SK-N-SH (cell line): ENCODE data around the gene SPTLC1. TPM values are rescaled to one million over a fixed set of nuclear protein-coding genes. Genes with fewer than 3 reads are reported as not detected.

Experiments used
- CTCF ChIA-PET: fragments of 300-600, 350-600 bp; formaldehyde crosslinking; extraction: SDS; loops from one replicate; lab custom pipeline; 2021; lab: Yijun Ruan, JAX
- POLR2A ChIA-PET: fragments of 350-600 bp; sonication (Branson Sonifier 250); formaldehyde crosslinking; extraction: SDS; loops from one replicate; lab custom pipeline; 2020; ENCODE audit warnings: antibody characterized with exemption, inconsistent platforms; lab: Yijun Ruan, JAX
- DNase-seq: peaks from one replicate; pipeline ENCODE4 v3.0.0; 2012
- H2AFZ ChIP-seq: fragments of 200-600 bp; sonication (generic); 2 replicates; pipeline ENCODE4 v1.8.1; 2016; ENCODE audit warnings: antibody characterized with exemption, mild to moderate bottlenecking, low read depth
- H3F3A ChIP-seq: fragments of 200-600 bp; sonication (generic); replicated peaks from 2 replicates; pipeline ENCODE3; 2016; ENCODE audit warnings: antibody characterized with exemption, mild to moderate bottlenecking; ENCODE audit not compliant: insufficient read depth
- H3K27ac ChIP-seq, 2 experiments: fragments of 200-500 bp in 1 of 2; fragments of 200-600 bp in 1 of 2; sonication (Bioruptor generic) in 1 of 2; sonication (generic), shearing (Covaris generic) in 1 of 2; 2 replicates each; pipeline versions ENCODE4 v1.5.1 to v1.6.1; 2014 to 2016; ENCODE audit warnings: low read depth in 2 of 2, inconsistent platforms in 1 of 2, low read length in 1 of 2, mild to moderate bottlenecking in 1 of 2, mixed read lengths in 1 of 2
- H3K27me3 ChIP-seq: fragments of 200-600 bp; sonication (generic), shearing (Covaris generic); 2 replicates; pipeline ENCODE4 v1.6.1; 2016; ENCODE audit warnings: mixed run types; ENCODE audit not compliant: insufficient read depth
- H3K36me3 ChIP-seq, 2 experiments: fragments of 200-500 bp in 1 of 2; fragments of 200-600 bp in 1 of 2; sonication (Bioruptor generic) in 1 of 2; sonication (generic) in 1 of 2; replicated peaks in 1 of 2; 2 replicates each; pipeline versions ENCODE3 to v1.5.1; 2014 to 2016; ENCODE audit warnings: low read length in 1 of 2, mild to moderate bottlenecking in 1 of 2; ENCODE audit not compliant: insufficient read depth in 2 of 2, control insufficient read depth in 1 of 2
- H3K4me1 ChIP-seq, 2 experiments: fragments of 200-500 bp in 1 of 2; fragments of 200-600 bp in 1 of 2; sonication (Bioruptor generic) in 1 of 2; sonication (generic), shearing (Covaris generic) in 1 of 2; 2 replicates each; pipeline versions ENCODE4 v1.5.1 to v1.6.1; 2014 to 2016; ENCODE audit warnings: low read depth in 1 of 2, low read length in 1 of 2, mixed run types in 1 of 2; ENCODE audit not compliant: insufficient read depth in 2 of 2, control insufficient read depth in 1 of 2
- H3K4me2 ChIP-seq: fragments of 200-600 bp; sonication (generic), shearing (Covaris generic); 2 replicates; pipeline ENCODE4 v1.6.1; 2017; ENCODE audit warnings: mixed run types
- H3K4me3 ChIP-seq, 2 experiments: fragments of 200-500 bp in 1 of 2; fragments of 200-600 bp in 1 of 2; sonication (Bioruptor generic) in 1 of 2; sonication (generic), shearing (Covaris generic) in 1 of 2; 2 replicates each; pipeline versions ENCODE4 v1.5.1 to v1.8.1; 2014 to 2016; ENCODE audit warnings: low read depth in 2 of 2, inconsistent platforms in 1 of 2, low read length in 1 of 2, mild to moderate bottlenecking in 1 of 2, mixed read lengths in 1 of 2, moderate library complexity in 1 of 2
- H3K79me2 ChIP-seq: fragments of 200-600 bp; sonication (generic); 2 replicates; pipeline ENCODE4 v1.8.1; 2017; ENCODE audit warnings: mild to moderate bottlenecking; ENCODE audit not compliant: insufficient read depth
- H3K9ac ChIP-seq: fragments of 200-600 bp; sonication (generic); 2 replicates; pipeline ENCODE4 v1.6.1; 2017; ENCODE audit warnings: mixed run types
- H3K9me2 ChIP-seq: fragments of 200-600 bp; sonication (generic); 2 replicates; pipeline ENCODE4 v1.6.1; 2017; ENCODE audit warnings: mixed run types
- H3K9me3 ChIP-seq: fragments of 200-600 bp; sonication (generic); 2 replicates; pipeline ENCODE4 v1.6.1; 2017; ENCODE audit warnings: mixed run types, mild to moderate bottlenecking, moderate library complexity
- H4K20me1 ChIP-seq: fragments of 200-600 bp; sonication (generic); 2 replicates; pipeline ENCODE4 v1.6.1; 2017; ENCODE audit warnings: mild to moderate bottlenecking, mixed run types; ENCODE audit not compliant: insufficient read depth
- CHD2 ChIP-seq: fragments of 150-350 bp; IDR thresholded peaks from 2 replicates; pipeline ENCODE4 v1.6.1; 2018; ENCODE audit warnings: low read length; ENCODE audit not compliant: partially characterized antibody
- ELF1 ChIP-seq: IDR thresholded peaks from 2 replicates; pipeline ENCODE4 v1.4.0; 2012
- EP300 ChIP-seq, 2 experiments: IDR thresholded peaks; 2 replicates each; pipeline versions ENCODE4 v1.4.0 to v1.6.1; 2012; ENCODE audit warnings: borderline replicate concordance in 1 of 2, low read depth in 1 of 2, low read length in 1 of 2
- FOSL2 ChIP-seq: IDR thresholded peaks from 2 replicates; pipeline ENCODE4 v1.4.0; 2012; ENCODE audit warnings: low read depth, mild to moderate bottlenecking, moderate library complexity, borderline replicate concordance
- FOXJ3 ChIP-seq: sonication (generic); formaldehyde crosslinking; IDR thresholded peaks from 2 replicates; pipeline ENCODE4 v1.5.1; 2020; ENCODE audit warnings: mild to moderate bottlenecking, missing genetic modification reagents
- GATA2 ChIP-seq: sonication (generic); formaldehyde crosslinking; IDR thresholded peaks from 2 replicates; pipeline ENCODE4 v1.5.0; 2020; ENCODE audit warnings: mild to moderate bottlenecking, missing genetic modification reagents
- NRF1 ChIP-seq: IDR thresholded peaks from 2 replicates; pipeline ENCODE4 v1.6.1; 2012; ENCODE audit warnings: low read depth, mild to moderate bottlenecking, low read length
- RAD21 ChIP-seq: IDR thresholded peaks from 2 replicates; pipeline ENCODE4 v1.6.1; 2012; ENCODE audit warnings: mild to moderate bottlenecking, low read length
- RCOR1 ChIP-seq: fragments of 150-350 bp; IDR thresholded peaks from 2 replicates; pipeline ENCODE4 v1.6.1; 2017; ENCODE audit warnings: antibody characterized with exemption, low read length
- RFX5 ChIP-seq: IDR thresholded peaks from 2 replicates; pipeline ENCODE4 v1.6.1; 2012; ENCODE audit warnings: mild to moderate bottlenecking, improper control_type of control experiment, low read length
- YY1 ChIP-seq: IDR thresholded peaks from 2 replicates; pipeline ENCODE4 v1.4.0; 2012; ENCODE audit warnings: low read depth, mild to moderate bottlenecking
- WGBS: methylation state at CpG from one replicate; pipeline ENCODE4 v1.1.6; 2017; ENCODE audit warnings: low lambda C conversion rate; 5-methylcytosine and 5-hydroxymethylcytosine counted together
- polyA plus RNA-seq, 3 experiments: library from polyadenylated mRNA; depleted of rRNA; stranded (reverse); fragments of >200 nt; gene quantifications; 2 replicates each; pipeline ENCODE4 v1.2.3, GENCODE V29; 2012
- TF ChIP-seq, protein P1 (sequence below): IDR thresholded peaks from 2 replicates; pipeline ENCODE4; 2012
- TF ChIP-seq, protein P2 (sequence below): fragments of 200-600 bp; sonication (generic); IDR thresholded peaks from 2 replicates; pipeline ENCODE4 v1.6.1; 2017; ENCODE audit warnings: antibody characterized with exemption, mild to moderate bottlenecking, moderate library complexity

SPTLC1 gene
- polyA plus RNA-seq, 1 of the 3 experiments (the other 2 are of a cell fraction), result 53.9 TPM

DNA sequence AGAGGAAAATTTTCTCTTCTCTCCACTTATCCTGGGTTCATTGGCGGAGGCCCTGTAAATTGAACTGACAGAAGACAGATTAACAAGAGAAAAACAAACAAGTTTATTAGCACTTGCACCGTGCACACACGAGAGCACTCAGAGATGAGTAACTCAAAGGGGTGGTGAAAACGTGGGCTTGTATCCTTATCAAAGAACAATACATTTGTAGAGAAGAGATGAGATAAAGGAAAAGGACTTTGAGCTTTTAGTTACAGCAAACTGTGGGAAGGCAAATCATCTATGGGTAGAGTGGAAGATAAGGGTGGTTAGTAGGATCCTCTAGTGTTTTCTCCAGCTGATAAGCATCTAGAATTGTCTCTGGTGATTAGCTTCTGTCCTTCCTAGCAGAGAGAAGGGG, 120.8 kb downstream of the SPTLC1 start:
- no peak for DNase-seq
- POLR2A ChIA-PET, result no interaction called here
- 22% methylated on average over 4 of the region's 4 CpGs for WGBS

DNA sequence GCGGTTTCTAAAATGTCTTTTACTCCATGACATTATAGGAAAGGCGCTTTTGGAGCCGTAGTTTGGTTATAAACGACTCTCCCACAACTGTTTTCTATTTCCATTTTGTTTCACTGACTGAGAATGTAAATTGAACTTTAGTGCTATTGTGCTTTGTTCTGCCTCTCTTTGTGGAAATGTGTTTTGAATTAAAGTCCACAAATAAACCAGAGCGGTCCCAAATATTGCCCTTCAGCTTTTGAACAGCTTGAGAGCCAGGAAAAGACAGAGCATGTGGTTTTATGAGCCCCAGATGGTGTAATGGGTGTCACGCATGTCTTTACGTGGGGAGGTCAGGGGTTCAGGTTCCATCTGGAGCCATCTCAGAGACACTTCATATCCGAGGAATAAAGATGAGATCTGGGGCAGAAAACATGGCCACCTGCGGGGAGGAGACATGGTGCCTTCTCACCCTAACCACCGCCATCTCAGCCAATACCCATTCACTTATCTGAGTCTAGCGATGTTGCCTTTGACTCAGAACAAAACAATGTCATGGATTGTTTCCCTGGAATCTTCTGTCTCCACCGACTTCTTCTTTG, 122.7 kb downstream of the SPTLC1 start:
- ChIA-PET CTCF (interaction anchor here (1.3 to 2.3 kb wide), 3 partner anchors 13 to 234 kb away, joined by 7 read pairs; no protein-coding TSS in a partner anchor), POLR2A (no interaction called here)
- peak overlapping the region in 1 of 2 experiments; percentile 39; a peak in 2 of 4 replicates for H3K27ac ChIP-seq

More for the DNA sequence above, 120.8 kb downstream of the SPTLC1 start:
- no peaks in the 10 kb centered on the region for H3K79me2 ChIP-seq
- H3K4me2 ChIP-seq, result no peak overlapping the region
- H3K27me3 ChIP-seq, result no peaks in the 10 kb centered on the region; the same call in 1 of the 2 replicates
- CTCF ChIA-PET, result no interaction called here
- no peak overlapping the region for H3K4me3 ChIP-seq
- no peaks in the 10 kb centered on the region for H4K20me1 ChIP-seq
- no peaks in the 10 kb centered on the region for H3K36me3 ChIP-seq
- H3K9me2 ChIP-seq, result no peaks in the 10 kb centered on the region
- no peaks in the 10 kb centered on the region for H3K9me3 ChIP-seq
- H3K9ac ChIP-seq, result no peak overlapping the region
- H3F3A ChIP-seq, result no peaks in the 10 kb centered on the region
- no peak for TF ChIP-seq RFX5
- peak; percentile 34; the same call in 1 of the 2 replicates for TF ChIP-seq GATA2 (CRISPR knock-in tag)
- TF ChIP-seq YY1, result no peak
- H3K4me1 ChIP-seq, result peaks cover 0 to 7% of the 10 kb centered on the region in 2 experiments; a peak in 1 of 4 replicates
- H3K27ac ChIP-seq, result no peak overlapping the region
- H2AFZ ChIP-seq, result no peak overlapping the region

More for the DNA sequence above, 122.7 kb downstream of the SPTLC1 start:
- Histone ChIP-seq H3K9me3 (no peaks in the 10 kb centered on the region), H3K79me2 (no peaks in the 10 kb centered on the region), H2AFZ (no peak overlapping the region), H3F3A (no peaks in the 10 kb centered on the region), H3K9ac (no peak overlapping the region), H3K27me3 (no peaks in the 10 kb centered on the region), H3K4me3 (no peak overlapping the region), H3K4me1 (peaks cover 0 to 7% of the 10 kb centered on the region in 2 experiments; a peak in 1 of 4 replicates), H3K36me3 (no peaks in the 10 kb centered on the region), H4K20me1 (no peaks in the 10 kb centered on the region), H3K9me2 (no peaks in the 10 kb centered on the region), H3K4me2 (no peak overlapping the region)
- TF ChIP-seq, protein P1, sequence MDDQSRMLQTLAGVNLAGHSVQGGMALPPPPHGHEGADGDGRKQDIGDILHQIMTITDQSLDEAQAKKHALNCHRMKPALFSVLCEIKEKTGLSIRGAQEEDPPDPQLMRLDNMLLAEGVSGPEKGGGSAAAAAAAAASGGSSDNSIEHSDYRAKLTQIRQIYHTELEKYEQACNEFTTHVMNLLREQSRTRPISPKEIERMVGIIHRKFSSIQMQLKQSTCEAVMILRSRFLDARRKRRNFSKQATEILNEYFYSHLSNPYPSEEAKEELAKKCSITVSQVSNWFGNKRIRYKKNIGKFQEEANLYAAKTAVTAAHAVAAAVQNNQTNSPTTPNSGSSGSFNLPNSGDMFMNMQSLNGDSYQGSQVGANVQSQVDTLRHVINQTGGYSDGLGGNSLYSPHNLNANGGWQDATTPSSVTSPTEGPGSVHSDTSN, result no peak
- no peak for TF ChIP-seq FOSL2
- no peak for TF ChIP-seq NRF1
- TF ChIP-seq CHD2, result no peak
- TF ChIP-seq, protein P2, sequence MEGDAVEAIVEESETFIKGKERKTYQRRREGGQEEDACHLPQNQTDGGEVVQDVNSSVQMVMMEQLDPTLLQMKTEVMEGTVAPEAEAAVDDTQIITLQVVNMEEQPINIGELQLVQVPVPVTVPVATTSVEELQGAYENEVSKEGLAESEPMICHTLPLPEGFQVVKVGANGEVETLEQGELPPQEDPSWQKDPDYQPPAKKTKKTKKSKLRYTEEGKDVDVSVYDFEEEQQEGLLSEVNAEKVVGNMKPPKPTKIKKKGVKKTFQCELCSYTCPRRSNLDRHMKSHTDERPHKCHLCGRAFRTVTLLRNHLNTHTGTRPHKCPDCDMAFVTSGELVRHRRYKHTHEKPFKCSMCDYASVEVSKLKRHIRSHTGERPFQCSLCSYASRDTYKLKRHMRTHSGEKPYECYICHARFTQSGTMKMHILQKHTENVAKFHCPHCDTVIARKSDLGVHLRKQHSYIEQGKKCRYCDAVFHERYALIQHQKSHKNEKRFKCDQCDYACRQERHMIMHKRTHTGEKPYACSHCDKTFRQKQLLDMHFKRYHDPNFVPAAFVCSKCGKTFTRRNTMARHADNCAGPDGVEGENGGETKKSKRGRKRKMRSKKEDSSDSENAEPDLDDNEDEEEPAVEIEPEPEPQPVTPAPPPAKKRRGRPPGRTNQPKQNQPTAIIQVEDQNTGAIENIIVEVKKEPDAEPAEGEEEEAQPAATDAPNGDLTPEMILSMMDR, result no peak
- TF ChIP-seq RCOR1, result peak; percentile 46; the same call in 1 of the 2 replicates
- no peak for TF ChIP-seq ELF1
- TF ChIP-seq RAD21, result no peak
- no peak for TF ChIP-seq FOXJ3
- TF ChIP-seq EP300 (IDR thresholded peaks at IDR 0.05; ENCODE audit: borderline replicate concordance in 1 of 2, low read depth in 1 of 2, low read length in 1 of 2), result peak in 1 of 2 experiments; percentile 34; a peak in 1 of 4 replicates
- WGBS, result 41% methylated on average over 12 of the region's 12 CpGs
- peak; percentile 53 for DNase-seq
